CD8-positive, alpha-beta memory T cell (primary cell): Measurements from ENCODE around the gene ANKHD1. TPM values are rescaled to one million over a fixed set of nuclear protein-coding genes. Genes with fewer than 3 reads are reported as not detected.
"Not testable (repeated sequence)": the region's sequence is repeated elsewhere in the genome, so short reads cannot be mapped to it uniquely, and the experiment has no call there.

Experiments used
- CTCF ChIA-PET: fragments of 350-600 bp; sonication (Branson Sonifier 250); formaldehyde crosslinking; loops from one replicate; lab custom pipeline; 2021; ENCODE audit warnings: antibody characterized with exemption; lab: Charles Lee
- POLR2A ChIA-PET: fragments of 350-600 bp; sonication (Branson Sonifier 250); formaldehyde crosslinking; loops from one replicate; lab custom pipeline; 2021; ENCODE audit warnings: antibody characterized with exemption; lab: Charles Lee
- DNase-seq, 5 donors: peaks; one replicate each; pipeline versions ENCODE4 v3.0.0 to v3.0.0-alpha.2; 2020 to 2022; ENCODE audit warnings: mixed read lengths in 1 of 5
- H3K27ac ChIP-seq: one replicate; pipeline ENCODE4 v1.7.0; 2013; ENCODE audit warnings: low read depth, mild to moderate bottlenecking, low read length, moderate library complexity
- H3K27me3 ChIP-seq: 2 replicates; pipeline ENCODE4 v1.7.0; 2013; ENCODE audit warnings: low read length, mild to moderate bottlenecking; ENCODE audit not compliant: insufficient read depth, poor library complexity, severe bottlenecking
- H3K36me3 ChIP-seq: 2 replicates; pipeline ENCODE4 v1.7.0; 2013; ENCODE audit warnings: mild to moderate bottlenecking, low read length, moderate library complexity; ENCODE audit not compliant: insufficient read depth
- H3K4me1 ChIP-seq: 2 replicates; pipeline ENCODE4 v1.7.0; 2013; ENCODE audit warnings: mild to moderate bottlenecking, low read length, moderate library complexity; ENCODE audit not compliant: insufficient read depth
- H3K4me3 ChIP-seq: 2 replicates; pipeline ENCODE4 v1.7.0; 2013; ENCODE audit warnings: mild to moderate bottlenecking, low read length
- H3K9me3 ChIP-seq: 2 replicates; pipeline ENCODE4 v1.7.0; 2013; ENCODE audit warnings: mild to moderate bottlenecking, low read length
- H3K27ac Mint-ChIP-seq, 8 donors: one replicate each; pipeline ENCODE4 v1.8.0; 2020 to 2021; ENCODE audit warnings: mixed read lengths in 8 of 8, mild to moderate bottlenecking in 6 of 8, inconsistent platforms in 3 of 8, moderate library complexity in 3 of 8
- H3K27me3 Mint-ChIP-seq, 2 donors: one replicate each; pipeline ENCODE4 v1.8.0; 2020 to 2021; ENCODE audit warnings: mixed read lengths in 2 of 2, mild to moderate bottlenecking in 1 of 2, moderate library complexity in 1 of 2
- H3K36me3 Mint-ChIP-seq, 3 donors: one replicate each; pipeline ENCODE4 v1.8.0; 2020 to 2021; ENCODE audit warnings: mixed read lengths in 3 of 3, inconsistent platforms in 1 of 3, mild to moderate bottlenecking in 1 of 3
- H3K4me1 Mint-ChIP-seq, 3 donors: one replicate each; pipeline ENCODE4 v1.8.0; 2020 to 2021; ENCODE audit warnings: mixed read lengths in 3 of 3, inconsistent platforms in 1 of 3, mild to moderate bottlenecking in 1 of 3
- H3K4me3 Mint-ChIP-seq, 7 donors: one replicate each; pipeline ENCODE4 v1.8.0; 2020 to 2021; ENCODE audit warnings: mixed read lengths in 7 of 7, mild to moderate bottlenecking in 6 of 7, moderate library complexity in 4 of 7, inconsistent platforms in 2 of 7
- H3K9me3 Mint-ChIP-seq, 5 donors: one replicate each; pipeline ENCODE4 v1.8.0; 2020 to 2022; ENCODE audit warnings: mixed read lengths in 5 of 5, mild to moderate bottlenecking in 3 of 5, moderate library complexity in 2 of 5, inconsistent platforms in 1 of 5
- polyA plus RNA-seq: library from polyadenylated mRNA; unstranded; fragments of 300-500 nt; fragmentation: Illumina TruSeq; gene quantifications from one replicate; pipeline ENCODE4 v1.2.3, GENCODE V29; 2021
- total RNA-seq, 2 experiments: library from RNA; stranded (reverse); gene quantifications; one replicate each; pipeline ENCODE4 v1.2.3, GENCODE V29; 2021

The ANKHD1 gene
- total and polyA plus RNA-seq, 3 experiments from 2014 or later = 88.6 to 107 (median 100) TPM

DNA sequence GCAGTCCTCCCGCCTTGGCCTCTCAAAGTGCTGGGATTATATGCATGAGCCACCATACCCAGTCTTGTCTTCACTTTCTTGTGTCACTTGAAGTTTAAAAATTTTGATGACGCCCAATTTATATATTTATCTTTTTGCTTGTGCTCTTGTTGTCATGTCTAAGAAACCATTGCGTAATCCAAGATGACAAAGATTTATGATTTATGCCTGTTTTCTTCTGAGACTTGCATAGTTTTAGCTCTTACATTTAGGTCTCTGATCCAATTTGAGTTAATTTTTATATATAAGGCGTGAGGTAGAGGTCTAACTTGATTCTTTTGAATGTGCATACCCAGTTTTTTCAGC, 18.6 kb downstream of the ANKHD1 start:
- Mint-ChIP-seq H3K36me3 (peaks cover 3 to 30% (median 7%) of the 10 kb centered on the region in 3 donors), H3K9me3 (no peaks in the 10 kb centered on the region), H3K27me3 (peaks cover 0 to 1% of the 10 kb centered on the region in 2 donors), H3K4me1 (peaks cover 68 to 87% (median 76%) of the 10 kb centered on the region in 3 donors), H3K27ac (peak overlapping the region in 1 of 8 donors; percentile 48), H3K4me3 (peak overlapping the region in 5 of 7 donors; percentile 5 to 53 (median 15))
- POLR2A ChIA-PET = no interaction called here
- Histone ChIP-seq H3K4me1 (peaks cover 14% of the 10 kb centered on the region), H3K4me3 (no peak overlapping the region), H3K9me3 (no peaks in the 10 kb centered on the region), H3K36me3 (no peaks in the 10 kb centered on the region), H3K27ac (no peak overlapping the region), H3K27me3 (no peaks in the 10 kb centered on the region)
- no peak for DNase-seq
- CTCF ChIA-PET = no interaction called here

DNA sequence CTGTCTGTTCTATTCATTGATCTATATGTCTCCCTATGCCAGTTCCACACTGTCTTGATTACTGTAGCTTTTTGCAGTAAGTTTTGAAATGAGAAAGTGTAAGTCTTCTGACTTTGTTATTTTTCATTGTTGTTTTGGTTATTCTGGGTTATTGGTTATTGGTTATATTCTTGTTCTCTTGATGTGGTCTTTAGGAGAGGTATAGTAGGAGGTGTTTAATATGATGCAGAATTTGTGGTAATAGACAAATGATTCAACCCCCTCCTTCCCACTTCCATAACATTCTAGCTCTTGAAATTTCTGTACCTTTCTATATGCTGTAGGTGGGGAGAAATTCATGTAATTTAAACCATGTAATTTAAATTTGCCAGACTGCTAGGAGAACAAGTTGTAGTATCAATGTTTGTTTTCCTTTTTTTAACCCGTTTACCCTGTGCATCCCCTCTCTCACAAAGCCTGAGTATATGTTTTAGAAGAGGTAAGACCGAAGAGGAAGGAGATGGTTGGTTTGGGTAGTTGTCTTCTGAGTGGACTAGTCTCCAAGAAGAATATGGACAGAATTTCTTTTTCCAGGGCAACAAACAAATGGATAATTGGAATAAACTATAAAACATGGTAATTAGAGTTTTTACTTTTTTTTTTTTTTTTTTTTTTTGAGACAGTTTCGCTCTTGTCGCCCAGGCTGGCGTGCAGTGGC, 19.2 kb downstream of the ANKHD1 start:
- H3K36me3 ChIP-seq = no peaks in the 10 kb centered on the region

DNA sequence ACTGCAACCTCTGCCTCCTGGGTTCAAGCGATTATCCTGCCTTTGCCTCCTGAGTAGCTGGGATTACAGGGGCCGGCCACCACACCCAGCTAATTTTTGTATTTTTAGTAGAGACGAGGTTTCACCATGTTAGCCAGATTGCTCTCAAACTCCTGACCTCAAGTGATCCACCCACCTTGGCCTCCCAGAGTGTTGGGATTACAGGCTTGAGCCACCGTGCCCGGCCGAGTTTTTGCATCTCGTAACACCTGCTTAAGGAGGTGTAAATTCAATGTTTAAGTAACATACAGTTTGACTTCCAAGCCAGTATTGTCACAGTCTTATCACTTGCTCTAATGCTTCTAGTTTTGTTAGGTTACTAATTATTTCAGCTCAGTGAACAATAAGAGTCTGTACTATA, 19.7 kb downstream of the ANKHD1 start:
- peaks cover 14% of the 10 kb centered on the region for H3K4me1 ChIP-seq
- peaks cover 63 to 90% (median 75%) of the 10 kb centered on the region in 3 donors for H3K4me1 Mint-ChIP-seq
- peaks cover 0 to 26% (median 4%) of the 10 kb centered on the region in 3 donors for H3K36me3 Mint-ChIP-seq
- H3K27ac ChIP-seq, H3K9me3 Mint-ChIP-seq, H3K9me3 ChIP-seq, DNase-seq, H3K27me3 ChIP-seq, POLR2A ChIA-PET, H3K36me3 ChIP-seq, H3K27me3 Mint-ChIP-seq, H3K4me3 ChIP-seq: not testable (repeated sequence)
- CTCF ChIA-PET = interaction anchor here (0.6 kb wide), 1 partner anchor 217 kb away, joined by 3 read pairs; no protein-coding TSS in a partner anchor
- H3K4me3 Mint-ChIP-seq = peak overlapping the region in 2 of 7 donors; percentile 34 to 35
- H3K27ac Mint-ChIP-seq = peak overlapping the region in 1 of 8 donors; percentile 18

More for the DNA sequence above, 19.2 kb downstream of the ANKHD1 start:
- DNase-seq = no peak
- CTCF ChIA-PET = no interaction called here
- no peaks in the 10 kb centered on the region for H3K9me3 ChIP-seq
- Mint-ChIP-seq H3K4me3 (peak overlapping the region in 5 of 7 donors; percentile 5 to 53 (median 15)), H3K9me3 (no peaks in the 10 kb centered on the region), H3K36me3 (peaks cover 2 to 30% (median 6%) of the 10 kb centered on the region in 3 donors), H3K27ac (peak overlapping the region in 3 of 8 donors; percentile 51 to 78 (median 68)), H3K4me1 (peaks cover 69 to 91% (median 80%) of the 10 kb centered on the region in 3 donors), H3K27me3 (peaks cover 0 to 1% of the 10 kb centered on the region in 2 donors)
- peaks cover 14% of the 10 kb centered on the region for H3K4me1 ChIP-seq
- no peaks in the 10 kb centered on the region for H3K27me3 ChIP-seq
- H3K27ac ChIP-seq = no peak overlapping the region
- no peak overlapping the region for H3K4me3 ChIP-seq
- POLR2A ChIA-PET = no interaction called here

DNA sequence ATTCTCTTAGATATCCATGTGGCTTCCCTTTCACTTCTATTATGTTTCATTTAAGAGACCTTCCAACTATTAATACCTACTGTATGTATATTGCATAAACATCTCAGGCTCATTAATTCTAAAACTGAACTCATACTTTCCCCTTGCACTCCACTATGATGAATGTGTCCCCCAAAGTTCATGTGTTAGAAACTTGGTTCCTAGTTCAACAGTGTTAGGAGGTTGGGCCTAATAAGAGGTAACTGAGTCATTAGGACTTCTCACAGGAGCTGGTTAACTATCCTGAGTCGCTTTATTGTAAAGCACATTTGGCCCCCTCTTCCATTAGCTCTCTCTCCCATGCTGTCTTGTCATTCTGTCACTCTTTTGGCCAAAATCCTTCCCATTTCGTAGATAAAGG, 22.0 kb downstream of the ANKHD1 start:
- Histone ChIP-seq H3K27me3 (no peaks in the 10 kb centered on the region), H3K4me1 (peaks cover 14% of the 10 kb centered on the region), H3K36me3 (no peaks in the 10 kb centered on the region), H3K4me3 (no peak overlapping the region), H3K27ac (no peak overlapping the region), H3K9me3 (no peaks in the 10 kb centered on the region)
- H3K27ac Mint-ChIP-seq = peak overlapping the region in 2 of 8 donors; percentile 13 to 55
- H3K4me1 Mint-ChIP-seq = peaks cover 53 to 83% (median 66%) of the 10 kb centered on the region in 3 donors
- peaks cover 0 to 25% (median 4%) of the 10 kb centered on the region in 3 donors for H3K36me3 Mint-ChIP-seq
- no peaks in the 10 kb centered on the region for H3K27me3 Mint-ChIP-seq
- peak overlapping the region in 1 of 7 donors; percentile 32 for H3K4me3 Mint-ChIP-seq
- no peaks in the 10 kb centered on the region for H3K9me3 Mint-ChIP-seq
- DNase-seq = no peak
- ChIA-PET CTCF (no interaction called here), POLR2A (no interaction called here)

DNA sequence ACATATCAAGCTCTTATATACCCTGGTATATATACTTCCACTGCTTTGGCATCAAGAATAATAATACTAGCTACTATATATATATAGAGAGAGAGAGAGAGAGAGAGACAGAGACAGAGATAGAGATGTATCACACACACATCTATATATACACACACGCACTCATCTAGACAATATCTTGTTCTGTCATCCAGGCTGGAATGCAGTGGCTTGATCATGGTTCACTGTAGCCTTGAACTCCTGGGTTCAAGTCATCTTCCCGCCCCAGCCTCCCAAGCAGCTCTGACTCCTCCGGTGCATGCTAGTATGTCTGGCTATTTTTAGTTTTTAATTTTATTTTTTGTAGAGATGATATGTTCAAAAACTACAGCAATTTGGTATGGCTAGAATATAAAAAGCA, 22.5 kb downstream of the ANKHD1 start:
- H3K9me3 ChIP-seq = no peaks in the 10 kb centered on the region
- POLR2A ChIA-PET = no interaction called here
- H3K4me1 Mint-ChIP-seq = peaks cover 49 to 80% (median 61%) of the 10 kb centered on the region in 3 donors
- CTCF ChIA-PET = no interaction called here
- H3K4me3 ChIP-seq = no peak overlapping the region
- H3K4me3 Mint-ChIP-seq = peak overlapping the region in 2 of 7 donors; percentile 20 to 33
- H3K27ac ChIP-seq = no peak overlapping the region
- peaks cover 0 to 25% (median 4%) of the 10 kb centered on the region in 3 donors for H3K36me3 Mint-ChIP-seq
- H3K36me3 ChIP-seq = no peaks in the 10 kb centered on the region
- H3K9me3 Mint-ChIP-seq = no peaks in the 10 kb centered on the region
- DNase-seq = no peak
- H3K27ac Mint-ChIP-seq = peak overlapping the region in 1 of 8 donors; percentile 17
- no peaks in the 10 kb centered on the region for H3K27me3 ChIP-seq
- H3K4me1 ChIP-seq = peaks cover 14% of the 10 kb centered on the region
- H3K27me3 Mint-ChIP-seq = no peaks in the 10 kb centered on the region

DNA sequence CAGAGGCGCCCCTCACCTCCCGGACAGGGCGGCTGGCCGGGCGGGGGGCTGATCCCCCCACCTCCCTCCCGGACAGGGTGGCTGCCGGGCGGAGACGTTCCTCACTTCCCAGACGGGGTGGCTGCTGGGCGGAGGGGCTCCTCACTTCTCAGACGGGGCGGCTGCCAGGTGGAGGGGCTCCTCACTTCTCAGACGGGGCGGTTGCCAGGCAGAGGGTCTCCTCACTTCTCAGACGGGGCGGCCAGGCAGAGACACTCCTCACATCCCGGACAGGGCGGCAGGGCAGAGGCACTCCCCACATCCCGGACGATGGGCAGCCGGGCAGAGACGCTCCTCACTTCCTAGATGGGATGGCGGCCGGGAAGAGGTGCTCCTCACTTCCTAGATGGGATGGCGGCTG, 26.1 kb downstream of the ANKHD1 start:
- peaks cover 46 to 77% (median 61%) of the 10 kb centered on the region in 3 donors for H3K4me1 Mint-ChIP-seq
- H3K4me3 ChIP-seq, H3K27ac ChIP-seq, DNase-seq, H3K9me3 Mint-ChIP-seq, CTCF ChIA-PET, H3K27me3 Mint-ChIP-seq, H3K27me3 ChIP-seq, H3K36me3 Mint-ChIP-seq, H3K36me3 ChIP-seq, H3K9me3 ChIP-seq, H3K4me3 Mint-ChIP-seq, H3K27ac Mint-ChIP-seq, POLR2A ChIA-PET: not testable (repeated sequence)
- peaks cover 12% of the 10 kb centered on the region for H3K4me1 ChIP-seq

DNA sequence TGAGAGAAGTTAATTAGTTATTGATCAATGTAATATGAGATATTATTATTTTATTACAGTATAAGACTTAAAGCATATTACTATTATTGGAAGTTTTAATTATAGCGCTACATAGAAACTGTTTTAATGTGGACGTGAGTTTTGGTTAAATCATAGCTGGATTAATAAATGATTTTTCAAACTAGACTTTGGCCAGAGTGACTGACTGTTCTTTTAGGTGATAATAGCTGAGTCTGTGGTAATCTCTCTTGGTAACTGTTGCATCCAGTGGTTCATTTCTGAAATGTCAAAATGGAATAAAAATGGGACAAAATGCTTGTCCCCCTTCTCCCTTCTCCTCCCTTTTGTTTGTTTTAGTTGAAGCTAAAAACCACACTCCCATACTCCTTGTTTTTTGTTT, 28.1 kb downstream of the ANKHD1 start:
- Mint-ChIP-seq H3K4me1 (peaks cover 39 to 72% (median 55%) of the 10 kb centered on the region in 3 donors), H3K27me3 (no peaks in the 10 kb centered on the region), H3K36me3 (peaks cover 0 to 9% (median 0%) of the 10 kb centered on the region in 3 donors), H3K4me3 (no peak overlapping the region), H3K9me3 (no peaks in the 10 kb centered on the region), H3K27ac (peak overlapping the region in 2 of 8 donors; percentile 4 to 15)
- no peaks in the 10 kb centered on the region for H3K36me3 ChIP-seq
- ChIA-PET POLR2A (interaction anchor here (0.9 kb wide), 1 partner anchor 29 kb away, joined by 3 read pairs; no protein-coding TSS in a partner anchor), CTCF (interaction anchor here (0.9 to 1.1 kb wide), 2 partner anchors 57 to 118 kb away, joined by 3 to 5 read pairs; no protein-coding TSS in a partner anchor)
- DNase-seq = no peak
- no peaks in the 10 kb centered on the region for H3K27me3 ChIP-seq
- no peak overlapping the region for H3K27ac ChIP-seq
- H3K9me3 ChIP-seq = no peaks in the 10 kb centered on the region
- no peak overlapping the region for H3K4me3 ChIP-seq
- H3K4me1 ChIP-seq = peaks cover 5% of the 10 kb centered on the region

DNA sequence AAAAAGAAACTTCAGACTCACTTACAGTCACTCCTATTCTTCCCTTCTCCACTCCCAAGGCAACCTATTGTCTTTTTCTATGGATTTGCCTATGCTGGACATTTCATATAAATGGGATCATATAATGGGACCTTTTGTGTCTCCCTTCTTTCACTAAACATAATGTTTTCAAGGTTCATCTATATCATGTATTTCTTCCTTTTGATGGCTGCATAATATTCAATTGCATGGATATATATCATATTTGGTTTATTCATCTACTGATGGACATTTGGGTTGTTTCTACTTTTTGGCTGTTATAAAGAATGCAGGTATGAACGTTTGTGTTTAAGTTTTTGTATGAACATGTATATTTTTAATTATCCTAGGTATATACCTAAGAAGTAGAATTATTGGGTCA, 30.6 kb downstream of the ANKHD1 start:
- Mint-ChIP-seq H3K36me3 (peaks cover 0 to 20% (median 2%) of the 10 kb centered on the region in 3 donors), H3K9me3 (no peaks in the 10 kb centered on the region), H3K4me3 (no peak overlapping the region), H3K27ac (no peak overlapping the region), H3K27me3 (no peaks in the 10 kb centered on the region), H3K4me1 (peaks cover 38 to 59% (median 55%) of the 10 kb centered on the region in 3 donors)
- ChIA-PET POLR2A (no interaction called here), CTCF (no interaction called here)
- Histone ChIP-seq H3K36me3 (no peaks in the 10 kb centered on the region), H3K9me3 (no peaks in the 10 kb centered on the region), H3K27me3 (no peaks in the 10 kb centered on the region), H3K4me1 (peaks cover 5% of the 10 kb centered on the region), H3K4me3 (no peak overlapping the region), H3K27ac (no peak overlapping the region)
- DNase-seq = no peak
